OCI-LY7 (cell line): ENCODE data around the gene UGT3A2. TPM values are rescaled to one million over a fixed set of nuclear protein-coding genes. Genes with fewer than 3 reads are reported as not detected.

Experiments
- BruUV-seq: library from RNA; stranded (reverse); fragments of 400-500 nt; replicated peaks from 2 replicates; lab custom pipeline; 2021; lab: Mats Ljungman, UMichigan
- CTCF ChIA-PET: fragments of 300-600 bp; sonication (Branson Sonifier 250); formaldehyde crosslinking; loops from one replicate; lab custom pipeline; 2022; ENCODE audit warnings: antibody characterized with exemption; ENCODE audit not compliant: unreplicated experiment; lab: Charles Lee
- POLR2A ChIA-PET: fragments of 300-600 bp; sonication (Branson Sonifier 250); formaldehyde crosslinking; loops from one replicate; lab custom pipeline; 2022; ENCODE audit warnings: antibody characterized with exemption; lab: Charles Lee
- DNase-seq: peaks from one replicate; pipeline ENCODE4 v3.0.0-alpha.2; 2015; ENCODE audit warnings: low spot score
- H2AFZ ChIP-seq: fragments of 200-600 bp; sonication (generic), shearing (Covaris generic); 2 replicates; pipeline ENCODE4 v1.6.1; 2014; ENCODE audit warnings: mild to moderate bottlenecking, antibody characterized with exemption, low read length, moderate library complexity
- H3K27ac ChIP-seq: fragments of 200-600 bp; sonication (generic); 2 replicates; pipeline ENCODE4 v1.5.1; 2014; ENCODE audit warnings: mixed run types, low read depth, mild to moderate bottlenecking, moderate library complexity, low read length, inconsistent platforms; ENCODE audit not compliant: poor library complexity, severe bottlenecking
- H3K36me3 ChIP-seq: fragments of 200-600 bp; sonication (generic); 2 replicates; pipeline ENCODE4 v1.6.1; 2014; ENCODE audit warnings: mild to moderate bottlenecking, antibody characterized with exemption, low read length, moderate library complexity, mixed read lengths; ENCODE audit not compliant: insufficient read depth
- H3K4me1 ChIP-seq: fragments of 200-600 bp; sonication (generic); 2 replicates; pipeline ENCODE4 v1.5.1; 2014; ENCODE audit warnings: mild to moderate bottlenecking, low read length; ENCODE audit not compliant: insufficient read depth, poor library complexity, severe bottlenecking
- H3K4me2 ChIP-seq: fragments of 200-600 bp; sonication (generic); 2 replicates; pipeline ENCODE4 v1.6.1; 2014; ENCODE audit warnings: mild to moderate bottlenecking, low read length
- H3K4me3 ChIP-seq: fragments of 200-600 bp; sonication (generic); 2 replicates; pipeline ENCODE4 v1.5.1; 2014; ENCODE audit warnings: mild to moderate bottlenecking, low read depth, low read length; ENCODE audit not compliant: poor library complexity, severe bottlenecking
- H3K79me2 ChIP-seq: fragments of 200-600 bp; sonication (generic); 2 replicates; pipeline ENCODE4 v1.6.1; 2016; ENCODE audit warnings: low read depth, mild to moderate bottlenecking, low read length, moderate library complexity, mixed read lengths; ENCODE audit not compliant: insufficient read depth
- H3K9me2 ChIP-seq: fragments of 200-600 bp; sonication (generic); 2 replicates; pipeline ENCODE4 v1.6.1; 2016; ENCODE audit warnings: mild to moderate bottlenecking, low read length, mixed read lengths; ENCODE audit not compliant: insufficient read depth
- H3K9me3 ChIP-seq: fragments of 200-600 bp; sonication (generic); 2 replicates; pipeline ENCODE4 v1.6.1; 2014; ENCODE audit warnings: mild to moderate bottlenecking, mixed run types, low read length, mixed read lengths
- H4K20me1 ChIP-seq: fragments of 200-600 bp; sonication (generic); 2 replicates; pipeline ENCODE4 v1.6.1; 2014; ENCODE audit warnings: mild to moderate bottlenecking, antibody characterized with exemption, low read length, moderate library complexity, mixed read lengths; ENCODE audit not compliant: insufficient read depth
- EZH2phosphoT487 ChIP-seq: fragments of 200-600 bp; sonication (generic); IDR thresholded peaks from 2 replicates; pipeline ENCODE4 v1.6.1; 2018; ENCODE audit warnings: low read depth, borderline replicate concordance, mild to moderate bottlenecking, mixed run types, antibody characterized with exemption, low read length, moderate library complexity, mixed read lengths
- intact Hi-C: fragments of 100-400 bp; cut with micrococcal nuclease; formaldehyde crosslinking; loops from one replicate; pipeline ENCODE4 v1.10.0; 2022; ENCODE audit not compliant: unreplicated experiment
- total RNA-seq, 2 experiments: library from RNA; depleted of rRNA in 1 of 2; stranded (reverse); fragments of >200 nt in 1 of 2; shearing (Covaris generic) in 1 of 2; gene quantifications; 2 replicates each; pipeline ENCODE4 v1.2.3, GENCODE V29; 2014 to 2022
- TF ChIP-seq, protein P1 (sequence below): fragments of 200-600 bp; sonication (generic); conservative IDR thresholded peaks from 2 replicates; pipeline ENCODE4 v1.5.1; 2014; ENCODE audit warnings: mild to moderate bottlenecking, antibody characterized with exemption, low read length, moderate library complexity, mixed read lengths

Gene UGT3A2
- total RNA-seq, 2 experiments from 2014 or later: 0.13 TPM; not detected in 1

DNA sequence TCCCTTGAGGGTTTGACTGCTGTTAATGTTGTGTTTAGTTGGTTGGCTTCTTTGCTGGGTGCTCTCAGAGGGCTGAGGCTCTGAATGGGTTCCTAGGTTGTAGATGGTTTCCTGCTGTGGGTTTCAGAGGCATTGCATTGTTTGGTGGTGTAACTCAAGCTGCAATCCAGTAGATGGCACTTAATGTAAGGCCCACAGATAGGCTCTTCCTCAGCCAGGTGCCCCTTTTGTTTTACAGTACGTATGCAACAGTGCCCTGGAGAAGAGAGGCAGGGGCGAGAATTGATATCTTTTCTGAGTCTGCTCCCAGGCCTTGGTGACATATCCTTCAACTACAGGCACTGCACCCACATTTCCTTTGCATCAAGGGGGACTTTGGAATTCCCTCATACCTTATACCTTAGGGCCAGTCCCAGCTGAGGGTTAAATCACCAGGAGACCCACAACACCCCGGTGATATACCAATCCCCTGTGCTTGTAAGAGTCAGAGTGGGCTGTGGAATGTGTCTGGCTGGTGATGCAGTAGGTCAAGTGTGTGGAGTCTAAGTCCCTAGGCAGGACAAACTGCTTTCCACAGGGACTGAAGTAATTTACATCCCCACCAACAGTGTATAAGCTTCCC is 7.0 kb upstream of the UGT3A2 start:
- TF ChIP-seq, protein P1, sequence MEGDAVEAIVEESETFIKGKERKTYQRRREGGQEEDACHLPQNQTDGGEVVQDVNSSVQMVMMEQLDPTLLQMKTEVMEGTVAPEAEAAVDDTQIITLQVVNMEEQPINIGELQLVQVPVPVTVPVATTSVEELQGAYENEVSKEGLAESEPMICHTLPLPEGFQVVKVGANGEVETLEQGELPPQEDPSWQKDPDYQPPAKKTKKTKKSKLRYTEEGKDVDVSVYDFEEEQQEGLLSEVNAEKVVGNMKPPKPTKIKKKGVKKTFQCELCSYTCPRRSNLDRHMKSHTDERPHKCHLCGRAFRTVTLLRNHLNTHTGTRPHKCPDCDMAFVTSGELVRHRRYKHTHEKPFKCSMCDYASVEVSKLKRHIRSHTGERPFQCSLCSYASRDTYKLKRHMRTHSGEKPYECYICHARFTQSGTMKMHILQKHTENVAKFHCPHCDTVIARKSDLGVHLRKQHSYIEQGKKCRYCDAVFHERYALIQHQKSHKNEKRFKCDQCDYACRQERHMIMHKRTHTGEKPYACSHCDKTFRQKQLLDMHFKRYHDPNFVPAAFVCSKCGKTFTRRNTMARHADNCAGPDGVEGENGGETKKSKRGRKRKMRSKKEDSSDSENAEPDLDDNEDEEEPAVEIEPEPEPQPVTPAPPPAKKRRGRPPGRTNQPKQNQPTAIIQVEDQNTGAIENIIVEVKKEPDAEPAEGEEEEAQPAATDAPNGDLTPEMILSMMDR: peak; percentile 78
- no peak for TF ChIP-seq EZH2phosphoT487
- ChIA-PET CTCF (no interaction called here), POLR2A (no interaction called here)
- no peak overlapping the region for H2AFZ ChIP-seq
- no peaks in the 10 kb centered on the region for H3K9me3 ChIP-seq
- BruUV-seq: no TSS peak
- H3K27ac ChIP-seq: no peak overlapping the region
- H3K79me2 ChIP-seq: no peaks in the 10 kb centered on the region
- H3K4me1 ChIP-seq: peaks cover 9% of the 10 kb centered on the region
- peak; percentile 73 for DNase-seq
- no peaks in the 10 kb centered on the region for H3K9me2 ChIP-seq
- H3K36me3 ChIP-seq: no peaks in the 10 kb centered on the region
- intact Hi-C loops: no loop called here
- no peak overlapping the region for H3K4me2 ChIP-seq
- H3K4me3 ChIP-seq: no peak overlapping the region
- no peaks in the 10 kb centered on the region for H4K20me1 ChIP-seq

DNA sequence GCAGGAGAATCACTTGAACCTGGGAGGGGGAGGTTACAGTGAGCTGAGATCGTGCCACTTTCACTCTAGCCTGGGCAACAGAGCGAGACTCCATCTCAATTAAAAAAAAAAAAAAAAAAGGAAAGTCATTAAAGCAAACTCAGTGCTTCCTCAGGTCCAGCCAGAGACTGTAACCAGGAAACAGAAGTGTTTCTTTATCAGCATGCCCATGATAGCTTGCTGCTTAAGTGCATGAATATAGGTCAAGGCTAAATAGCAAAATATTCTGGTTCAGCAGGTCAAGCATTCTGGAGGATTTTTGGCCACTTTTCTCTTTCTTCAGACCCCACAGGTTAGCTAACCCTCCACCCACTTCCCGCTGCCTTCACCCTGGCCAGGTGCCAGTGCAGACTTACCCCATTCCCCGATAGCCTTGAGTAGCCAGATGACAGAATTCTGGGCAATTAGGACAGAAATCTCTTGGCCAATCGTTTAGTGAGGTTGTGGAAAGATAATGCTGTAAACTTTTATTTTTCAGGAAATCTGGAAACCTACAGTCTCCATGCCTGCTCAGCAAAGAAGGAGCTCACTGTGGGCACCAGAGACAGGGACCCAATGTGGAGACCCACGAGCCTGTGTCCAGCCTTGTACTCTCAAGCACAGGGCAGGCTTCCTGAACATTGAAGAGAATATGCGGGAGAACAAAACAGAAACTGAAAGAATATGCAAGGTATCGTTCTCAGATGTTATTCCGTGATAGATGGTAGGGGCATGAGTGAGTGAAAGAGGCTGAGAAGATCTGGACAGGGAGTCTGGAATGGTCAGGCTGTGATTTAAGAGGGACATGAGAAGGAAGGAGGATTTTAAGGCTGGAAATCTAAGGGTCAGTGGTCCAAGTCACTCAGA is 4.2 kb upstream of the UGT3A2 start:
- TF ChIP-seq, protein P1: no peak
- no peak for TF ChIP-seq EZH2phosphoT487
- ChIA-PET CTCF (interaction anchor here (0.8 kb wide), 1 partner anchor 8 kb away, joined by 4 read pairs; no protein-coding TSS in a partner anchor), POLR2A (interaction anchor here (0.6 to 1.9 kb wide), 3 partner anchors 8 to 436 kb away, joined by 4 to 5 read pairs (median 4); no protein-coding TSS in a partner anchor)
- Histone ChIP-seq H4K20me1 (no peaks in the 10 kb centered on the region), H3K79me2 (no peaks in the 10 kb centered on the region), H3K9me3 (no peaks in the 10 kb centered on the region), H2AFZ (peak overlapping the region; percentile 92), H3K27ac (no peak overlapping the region), H3K9me2 (no peaks in the 10 kb centered on the region), H3K36me3 (no peaks in the 10 kb centered on the region), H3K4me3 (peak overlapping the region; percentile 57), H3K4me1 (peaks cover 9% of the 10 kb centered on the region), H3K4me2 (peak overlapping the region; percentile 65)
- intact Hi-C loops: no loop called here
- no peak for DNase-seq
- BruUV-seq: no TSS peak
